ENCODE results near the gene B3GALT2.

GRCh38 chr1:193156117-193156821 is 30.1 kb downstream of the B3GALT2 start:
- no peak for TF ChIP-seq REST (IDR thresholded peaks at IDR 0.05; ENCODE audit: low read depth)
- TF ChIP-seq EP300 (IDR thresholded peaks at IDR 0.05; ENCODE audit: borderline replicate concordance) = no peak
- TF ChIP-seq, protein P1, sequence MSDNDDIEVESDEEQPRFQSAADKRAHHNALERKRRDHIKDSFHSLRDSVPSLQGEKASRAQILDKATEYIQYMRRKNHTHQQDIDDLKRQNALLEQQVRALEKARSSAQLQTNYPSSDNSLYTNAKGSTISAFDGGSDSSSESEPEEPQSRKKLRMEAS (IDR thresholded peaks at IDR 0.05) = no peak

All from Ishikawa (cell line).